ENCODE measurements around the gene LSAMP. TPM values are rescaled to one million over a fixed set of nuclear protein-coding genes. Genes with fewer than 3 reads are reported as not detected.

The LSAMP gene
- total RNA-seq, 1 experiment from 2014 or later = 0.15 TPM

DNA sequence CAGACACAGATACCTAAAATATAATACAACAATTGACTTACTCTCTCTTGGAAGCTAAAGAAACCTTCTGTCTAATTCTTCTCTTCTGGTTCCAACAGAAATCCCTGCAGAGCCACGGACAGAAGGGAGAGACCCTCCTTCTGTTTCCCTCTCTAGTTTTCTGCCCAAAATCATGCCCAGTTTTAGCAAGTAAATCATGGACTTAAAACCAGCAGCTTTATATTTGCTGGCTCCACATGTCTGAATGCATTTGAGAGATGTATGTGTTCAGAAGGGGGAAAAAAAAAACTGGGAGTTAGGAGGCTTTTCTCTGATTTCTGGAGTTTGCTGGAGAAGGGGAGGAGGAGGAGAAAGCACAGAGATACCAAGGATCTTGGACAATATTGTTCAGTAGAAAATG is 147.1 kb downstream of the LSAMP start:
- Histone ChIP-seq H3K27ac (ENCODE audit: low read length) (no peak overlapping the region), H3K9me3 (ENCODE audit: low read length) (no peaks in the 10 kb centered on the region), H3K27me3 (ENCODE audit: low read length) (no peaks in the 10 kb centered on the region), H3F3A (ENCODE audit: low read length, unreplicated experiment) (no peaks in the 10 kb centered on the region), H3K79me2 (ENCODE audit: low read length) (no peaks in the 10 kb centered on the region), H3K4me1 (ENCODE audit: insufficient read depth, low read length) (no peaks in the 10 kb centered on the region), H3K4me3 (ENCODE audit: low read length) (no peak overlapping the region), H3K36me3 (ENCODE audit: low read depth, low read length) (no peaks in the 10 kb centered on the region), H3K4me2 (ENCODE audit: low read length) (no peak overlapping the region), H3K9ac (ENCODE audit: low read length) (no peak overlapping the region), H3K9me2 (replicated peaks; ENCODE audit: low read length) (no peaks in the 10 kb centered on the region), H4K20me1 (ENCODE audit: low read length) (no peaks in the 10 kb centered on the region), H2AFZ (ENCODE audit: low read length) (no peak overlapping the region)
- ChIA-PET POLR2A (ENCODE audit: unreplicated experiment) (no interaction called here), CTCF (no interaction called here)
- no TSS peak for BruUV-seq (replicated peaks)
- ATAC-seq = no peak
- DNase-seq = no peak
- intact Hi-C loops (cut with micrococcal nuclease) = no loop called here
- TF ChIP-seq EZH2phosphoT487 (IDR thresholded peaks at IDR 0.05; ENCODE audit: borderline replicate concordance, low read length) (no peak), EZH2 (IDR thresholded peaks at IDR 0.05; ENCODE audit: low read length, unreplicated experiment) (no peak)
- TF ChIP-seq, protein P1, sequence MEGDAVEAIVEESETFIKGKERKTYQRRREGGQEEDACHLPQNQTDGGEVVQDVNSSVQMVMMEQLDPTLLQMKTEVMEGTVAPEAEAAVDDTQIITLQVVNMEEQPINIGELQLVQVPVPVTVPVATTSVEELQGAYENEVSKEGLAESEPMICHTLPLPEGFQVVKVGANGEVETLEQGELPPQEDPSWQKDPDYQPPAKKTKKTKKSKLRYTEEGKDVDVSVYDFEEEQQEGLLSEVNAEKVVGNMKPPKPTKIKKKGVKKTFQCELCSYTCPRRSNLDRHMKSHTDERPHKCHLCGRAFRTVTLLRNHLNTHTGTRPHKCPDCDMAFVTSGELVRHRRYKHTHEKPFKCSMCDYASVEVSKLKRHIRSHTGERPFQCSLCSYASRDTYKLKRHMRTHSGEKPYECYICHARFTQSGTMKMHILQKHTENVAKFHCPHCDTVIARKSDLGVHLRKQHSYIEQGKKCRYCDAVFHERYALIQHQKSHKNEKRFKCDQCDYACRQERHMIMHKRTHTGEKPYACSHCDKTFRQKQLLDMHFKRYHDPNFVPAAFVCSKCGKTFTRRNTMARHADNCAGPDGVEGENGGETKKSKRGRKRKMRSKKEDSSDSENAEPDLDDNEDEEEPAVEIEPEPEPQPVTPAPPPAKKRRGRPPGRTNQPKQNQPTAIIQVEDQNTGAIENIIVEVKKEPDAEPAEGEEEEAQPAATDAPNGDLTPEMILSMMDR (conservative IDR thresholded peaks at IDR 0.05; ENCODE audit: low read depth, low read length) = no peak

DNA sequence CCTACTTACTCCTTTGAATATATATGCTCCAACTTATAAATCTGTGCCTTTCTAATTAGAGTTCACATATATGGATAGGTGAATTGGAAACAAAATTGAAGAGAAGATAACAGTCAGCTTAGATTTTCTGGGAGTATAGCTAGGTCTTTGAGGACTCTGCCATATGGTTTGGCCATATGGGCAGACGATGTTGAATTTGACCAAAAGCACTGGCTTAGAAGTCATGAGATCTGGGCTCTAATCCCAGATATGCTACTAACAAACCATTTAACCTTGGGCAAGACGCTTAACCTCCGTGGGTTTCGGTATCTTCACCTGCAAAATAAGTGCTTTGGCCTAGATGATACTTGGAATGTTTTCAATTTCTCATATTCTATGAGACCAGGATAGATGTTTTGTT is 154.1 kb downstream of the LSAMP start:
- H3K9me2 ChIP-seq (replicated peaks; ENCODE audit: low read length) = no peaks in the 10 kb centered on the region
- no peak overlapping the region for H3K9ac ChIP-seq (ENCODE audit: low read length)
- no peaks in the 10 kb centered on the region for H3K9me3 ChIP-seq (ENCODE audit: low read length)
- no peak overlapping the region for H2AFZ ChIP-seq (ENCODE audit: low read length)
- POLR2A ChIA-PET (ENCODE audit: unreplicated experiment) = no interaction called here
- H3K36me3 ChIP-seq (ENCODE audit: low read depth, low read length) = no peaks in the 10 kb centered on the region
- H3K4me2 ChIP-seq (ENCODE audit: low read length) = no peak overlapping the region
- CTCF ChIA-PET = no interaction called here
- no peaks in the 10 kb centered on the region for H4K20me1 ChIP-seq (ENCODE audit: low read length)
- intact Hi-C loops (cut with micrococcal nuclease) = no loop called here
- H3K27ac ChIP-seq (ENCODE audit: low read length) = no peak overlapping the region
- no peak for DNase-seq
- H3K4me1 ChIP-seq (ENCODE audit: insufficient read depth, low read length) = no peaks in the 10 kb centered on the region
- H3F3A ChIP-seq (ENCODE audit: low read length, unreplicated experiment) = no peaks in the 10 kb centered on the region
- H3K4me3 ChIP-seq (ENCODE audit: low read length) = no peak overlapping the region
- TF ChIP-seq EZH2 (IDR thresholded peaks at IDR 0.05; ENCODE audit: low read length, unreplicated experiment) = no peak
- TF ChIP-seq EZH2phosphoT487 (IDR thresholded peaks at IDR 0.05; ENCODE audit: borderline replicate concordance, low read length) = no peak
- TF ChIP-seq, protein P1 (conservative IDR thresholded peaks at IDR 0.05; ENCODE audit: low read depth, low read length) = no peak
- H3K27me3 ChIP-seq (ENCODE audit: low read length) = no peaks in the 10 kb centered on the region
- H3K79me2 ChIP-seq (ENCODE audit: low read length) = no peaks in the 10 kb centered on the region
- no peak for ATAC-seq
- no TSS peak for BruUV-seq (replicated peaks)

DNA sequence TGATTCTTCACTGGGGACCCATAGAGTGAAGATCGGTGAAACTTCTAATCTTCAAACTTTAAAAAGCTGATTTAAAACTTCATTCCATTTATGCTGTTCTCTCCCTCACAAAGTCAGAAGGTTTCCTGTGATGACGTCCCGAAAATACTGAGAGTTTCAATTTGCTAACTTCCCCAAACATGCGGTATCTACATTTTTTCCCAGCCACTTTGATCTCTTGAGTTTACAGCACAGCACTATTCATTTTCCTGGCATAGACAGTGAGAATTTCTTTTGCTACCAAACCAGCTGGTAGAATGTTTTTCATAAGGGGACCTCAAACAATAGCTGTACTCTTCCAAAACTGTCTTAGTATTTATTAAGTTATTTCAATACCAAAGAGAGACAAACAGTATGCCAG is 156.8 kb downstream of the LSAMP start:
- H3K79me2 ChIP-seq (ENCODE audit: low read length) = no peaks in the 10 kb centered on the region
- H3K27me3 ChIP-seq (ENCODE audit: low read length) = no peaks in the 10 kb centered on the region
- TF ChIP-seq EZH2 (IDR thresholded peaks at IDR 0.05; ENCODE audit: low read length, unreplicated experiment) = no peak
- TF ChIP-seq, protein P1 (conservative IDR thresholded peaks at IDR 0.05; ENCODE audit: low read depth, low read length) = no peak
- H3K27ac ChIP-seq (ENCODE audit: low read length) = no peak overlapping the region
- ChIA-PET CTCF (no interaction called here), POLR2A (ENCODE audit: unreplicated experiment) (no interaction called here)
- BruUV-seq (replicated peaks) = no TSS peak
- no peaks in the 10 kb centered on the region for H4K20me1 ChIP-seq (ENCODE audit: low read length)
- H3F3A ChIP-seq (ENCODE audit: low read length, unreplicated experiment) = no peaks in the 10 kb centered on the region
- H3K9ac ChIP-seq (ENCODE audit: low read length) = no peak overlapping the region
- intact Hi-C loops (cut with micrococcal nuclease) = no loop called here
- DNase-seq (no peak), ATAC-seq (no peak)
- no peaks in the 10 kb centered on the region for H3K4me1 ChIP-seq (ENCODE audit: insufficient read depth, low read length)
- H3K9me3 ChIP-seq (ENCODE audit: low read length) = no peaks in the 10 kb centered on the region
- H3K4me3 ChIP-seq (ENCODE audit: low read length) = no peak overlapping the region
- H3K4me2 ChIP-seq (ENCODE audit: low read length) = no peak overlapping the region
- H2AFZ ChIP-seq (ENCODE audit: low read length) = no peak overlapping the region
- no peaks in the 10 kb centered on the region for H3K36me3 ChIP-seq (ENCODE audit: low read depth, low read length)
- H3K9me2 ChIP-seq (replicated peaks; ENCODE audit: low read length) = no peaks in the 10 kb centered on the region

Data from PC-3 (cell line).